GM21390 (cell line): ENCODE data around the gene RCAN1.
"Not testable (repeated sequence)": the region's sequence is repeated elsewhere in the genome, so short reads cannot be mapped to it uniquely, and the experiment has no call there.

Experiments used
- ATAC-seq: cut with Tn5 transposase; IDR thresholded peaks from one replicate; pipeline ENCODE4 v1.9.1; 2021; ENCODE audit not compliant: unreplicated experiment

RCAN1 gene

DNA sequence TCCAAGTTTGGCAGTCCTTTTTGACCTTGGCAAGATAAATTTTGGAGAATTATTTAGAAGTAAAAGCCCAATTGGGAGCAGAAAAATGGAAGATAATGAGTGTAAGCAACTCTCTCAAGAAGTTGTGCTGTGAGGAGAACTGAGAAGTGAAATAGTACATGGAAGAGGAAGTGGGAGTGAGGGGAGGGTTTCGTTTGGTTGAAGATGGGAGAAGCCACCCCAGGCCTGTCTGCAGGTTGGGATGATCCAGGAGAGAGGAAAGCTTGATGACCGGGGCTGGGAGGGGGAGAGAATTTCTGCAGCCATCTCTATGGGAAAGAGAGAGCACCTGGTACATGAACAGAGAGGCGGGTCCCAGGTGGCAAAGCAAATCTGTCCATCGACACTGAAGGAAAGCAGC, 8.6 kb upstream of the RCAN1 start:
- ATAC-seq, result no peak

DNA sequence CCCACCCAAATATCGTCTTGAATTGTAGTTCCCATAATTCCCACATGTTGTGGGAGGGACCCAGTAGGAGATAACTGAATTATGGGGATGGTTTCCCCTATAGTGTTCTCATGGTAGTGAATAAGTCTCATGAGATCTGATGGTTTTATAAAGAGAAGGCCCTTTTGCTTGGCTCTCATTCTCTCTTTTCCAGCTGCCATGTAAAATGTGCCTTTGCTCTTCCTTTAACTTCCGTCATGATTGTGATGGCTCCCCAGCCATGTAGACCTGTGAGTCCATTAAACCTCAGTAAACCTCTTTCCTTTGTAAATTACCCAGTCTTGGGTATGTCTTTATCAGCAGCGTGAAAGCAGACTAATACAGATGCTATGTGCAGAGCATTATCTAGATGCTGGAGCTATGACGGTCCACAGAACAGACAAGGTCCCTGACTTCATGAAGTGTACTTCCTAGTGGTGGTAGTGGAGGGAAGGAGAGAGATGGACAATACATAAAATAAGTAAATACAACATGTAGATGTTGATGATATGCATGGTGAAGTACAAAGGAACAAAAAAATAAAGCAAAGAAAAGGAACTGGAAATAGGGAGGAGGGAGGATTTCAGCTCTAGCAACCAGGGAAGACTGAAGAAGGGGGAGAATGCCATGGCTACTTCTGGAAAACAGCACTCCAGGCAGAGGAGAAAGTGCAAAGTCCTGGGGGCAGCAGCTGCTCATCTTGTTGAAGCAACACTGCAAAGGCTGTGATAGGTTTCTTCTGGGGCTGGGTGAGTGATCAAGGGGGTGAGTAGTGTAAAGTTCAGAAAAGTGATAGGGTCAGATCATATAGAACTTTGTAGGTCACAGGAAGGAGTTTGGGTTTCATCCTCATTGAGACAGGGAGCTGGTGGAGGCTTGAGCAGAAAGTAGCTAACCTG, 6.8 kb upstream of the RCAN1 start:
- ATAC-seq, result no peak

DNA sequence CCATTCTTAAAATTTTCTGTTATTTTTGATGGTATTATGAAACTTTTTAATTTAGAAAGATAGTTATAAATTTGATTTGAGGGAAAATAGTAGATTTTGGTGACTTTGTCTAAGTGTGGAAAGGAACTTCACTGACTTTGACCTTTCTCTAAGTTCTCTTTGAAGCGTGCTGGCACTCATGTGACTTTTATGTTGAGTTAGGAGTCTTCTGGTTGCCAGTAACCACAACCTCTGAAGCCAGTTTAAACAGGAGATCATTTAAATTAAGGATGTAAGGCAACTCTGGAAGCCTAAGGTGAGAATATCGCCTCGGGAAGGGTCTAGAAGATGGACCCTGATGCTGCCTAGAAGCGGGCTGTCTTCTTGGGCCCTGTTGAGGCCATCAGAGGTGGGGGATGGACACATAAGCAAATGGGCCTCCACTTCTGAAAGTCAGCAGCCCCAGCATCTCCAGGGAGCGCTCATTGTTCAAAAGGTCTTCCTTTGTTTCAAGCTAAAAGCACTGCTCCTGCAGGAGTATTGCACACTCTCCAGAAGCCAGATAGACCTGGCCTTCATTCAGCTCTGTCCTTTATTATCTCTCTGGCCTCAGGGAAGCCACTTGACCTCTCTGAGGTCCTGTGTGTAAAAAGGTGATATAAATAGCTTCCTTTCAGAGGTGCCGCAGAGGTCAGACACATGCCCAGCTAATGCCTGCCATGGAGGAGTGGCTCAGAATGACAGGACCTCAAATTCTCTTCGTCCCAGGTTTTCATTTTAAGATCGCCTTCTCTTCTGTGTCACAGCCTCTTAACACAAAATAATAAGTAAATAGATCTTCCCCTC, 5.1 kb upstream of the RCAN1 start:
- no peak for ATAC-seq

DNA sequence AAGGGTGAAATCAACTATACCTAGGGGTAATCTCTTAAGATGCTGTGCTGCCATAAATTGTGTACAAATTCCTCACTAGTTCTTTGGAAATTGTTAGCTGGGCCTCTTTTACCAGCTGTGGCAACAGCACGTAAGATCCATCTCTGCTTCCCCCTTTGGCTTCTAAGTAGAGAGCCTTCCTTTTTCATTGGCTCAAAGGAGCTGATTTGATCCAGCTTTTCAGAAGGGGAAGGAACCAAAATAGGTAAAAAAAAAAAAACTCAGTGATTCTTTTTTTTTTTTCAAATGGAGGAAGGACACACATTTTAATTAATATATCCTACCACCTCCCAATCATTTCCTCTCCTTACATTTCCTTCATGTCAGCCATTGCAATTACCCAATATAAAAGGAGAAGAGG, 4.0 kb upstream of the RCAN1 start:
- no peak for ATAC-seq

DNA sequence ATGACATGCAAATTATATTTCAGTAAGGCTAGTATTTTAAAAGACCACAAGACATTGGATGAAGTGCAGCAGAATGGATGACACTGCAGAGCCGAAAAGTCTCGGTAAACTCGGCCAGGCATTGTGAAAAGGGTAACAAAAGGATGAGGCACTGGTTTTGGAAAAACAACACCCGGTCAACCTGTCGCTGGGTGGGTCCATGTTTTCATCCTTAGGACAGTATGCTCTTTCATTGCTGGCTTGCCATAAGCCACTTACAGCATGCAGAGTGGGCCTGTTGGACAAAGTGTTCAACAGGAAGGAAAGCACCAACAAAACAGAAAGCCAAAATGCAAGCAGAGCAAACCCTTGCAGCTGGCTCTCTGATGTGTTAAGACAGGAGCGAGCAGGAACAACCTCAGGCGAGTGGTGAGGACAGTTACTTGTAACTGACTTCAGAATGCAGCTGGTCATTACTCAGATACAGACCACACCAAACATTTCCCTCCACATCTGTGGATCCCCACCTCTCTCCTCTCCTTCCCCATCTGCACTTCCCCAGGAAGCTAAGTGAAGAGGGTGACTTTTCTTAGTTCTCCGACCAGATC, 2.9 kb upstream of the RCAN1 start:
- no peak for ATAC-seq

DNA sequence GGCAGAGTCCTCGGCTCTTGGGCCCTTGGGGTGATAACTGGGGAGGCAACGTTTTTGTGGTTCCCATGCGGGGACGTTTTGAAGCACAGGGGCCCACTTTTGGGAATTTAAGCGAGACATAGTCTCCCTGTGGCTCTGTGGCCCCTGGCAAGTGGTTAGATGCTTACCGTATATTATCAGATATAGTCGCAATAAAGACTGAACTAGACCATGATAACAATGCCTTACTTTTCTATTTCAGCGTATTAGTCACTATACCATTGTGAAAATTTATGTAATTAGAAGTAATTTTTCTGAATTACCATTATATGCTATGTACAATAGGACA, 538 bp upstream of the RCAN1 start:
- ATAC-seq, result peak; percentile 9

DNA sequence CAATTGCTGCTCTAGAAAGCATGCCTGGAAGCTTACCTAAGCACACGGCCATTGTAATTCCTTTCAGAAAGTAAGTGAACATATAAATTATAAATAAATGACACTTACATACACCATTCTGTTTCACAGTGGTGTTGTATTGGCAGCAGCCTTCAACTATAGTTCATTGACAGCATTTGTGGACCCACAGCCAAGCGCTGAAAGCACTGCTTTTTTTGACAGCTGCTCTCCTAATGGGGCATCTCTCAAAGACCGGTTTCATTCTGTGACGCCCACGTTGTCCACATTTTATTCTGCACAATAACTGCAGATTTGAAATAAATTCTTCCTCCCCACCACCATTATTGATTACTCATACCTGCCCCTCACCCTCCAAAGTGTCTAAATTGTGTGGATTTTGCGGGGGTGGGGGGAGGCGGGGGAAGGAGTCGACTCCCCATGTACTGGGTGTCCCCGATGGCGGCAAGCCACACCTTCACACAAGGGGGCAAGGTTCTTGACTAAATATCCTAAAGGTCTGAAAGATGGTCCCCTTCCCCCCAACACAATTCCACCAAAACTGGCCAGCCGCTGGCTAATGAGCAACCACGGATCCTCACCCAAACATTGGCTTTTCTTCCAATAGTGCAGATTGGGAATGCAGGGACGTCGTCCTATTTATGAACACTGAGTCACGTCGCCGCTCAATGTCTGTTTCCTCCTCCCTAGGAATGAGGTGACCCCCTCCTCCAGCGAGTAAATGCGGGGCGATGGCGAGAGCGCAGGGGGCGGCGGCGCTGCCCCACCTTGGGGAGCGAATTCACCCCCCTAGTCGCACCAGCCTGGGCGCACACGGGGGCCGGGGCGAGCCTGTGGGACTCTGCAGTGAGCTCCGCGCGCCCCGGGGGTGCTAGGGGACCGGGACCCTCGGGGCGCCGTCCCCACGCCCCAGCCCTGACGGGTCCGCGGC, 960 bp downstream of the RCAN1 start:
- ATAC-seq, result no peak

DNA sequence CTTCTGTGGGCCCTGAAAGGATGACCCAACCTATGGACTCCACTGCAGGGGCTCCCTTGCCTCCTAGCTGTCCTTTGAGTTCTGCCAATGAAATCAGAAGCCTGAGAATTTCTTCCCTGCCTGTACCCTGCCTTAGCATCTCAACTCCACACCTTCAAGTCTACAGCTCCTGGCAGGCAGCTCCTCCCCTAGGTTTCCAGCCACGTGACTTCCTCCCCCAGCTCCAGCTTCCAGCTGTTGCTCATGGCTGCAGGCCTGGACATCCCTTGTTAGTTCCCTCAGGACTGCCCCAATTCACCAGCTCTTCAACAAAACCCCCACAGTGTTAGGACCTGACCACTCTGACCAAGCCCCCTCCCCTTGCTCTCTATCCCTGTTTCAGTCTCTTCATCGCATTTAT, 2.4 kb downstream of the RCAN1 start:
- no peak for ATAC-seq

DNA sequence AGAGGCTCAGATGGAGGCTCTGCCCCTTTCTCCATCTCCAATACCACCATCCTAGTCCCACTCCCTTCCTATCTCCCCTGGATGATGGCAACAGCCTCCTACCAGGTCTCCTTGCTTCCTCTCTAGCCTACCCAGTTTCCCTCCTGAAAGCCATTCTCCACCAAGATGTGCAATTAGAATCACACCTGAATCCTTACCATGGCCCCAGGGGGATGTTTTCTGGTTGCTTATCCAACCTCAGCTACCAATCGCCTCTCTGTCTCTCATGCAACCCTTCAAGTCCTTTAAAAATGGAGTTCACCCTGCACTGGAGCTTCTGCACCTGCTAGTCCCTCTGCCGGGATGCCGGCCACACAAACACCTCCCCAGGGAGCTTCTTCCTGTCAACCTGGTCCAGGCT, 2.9 kb downstream of the RCAN1 start:
- no peak for ATAC-seq

DNA sequence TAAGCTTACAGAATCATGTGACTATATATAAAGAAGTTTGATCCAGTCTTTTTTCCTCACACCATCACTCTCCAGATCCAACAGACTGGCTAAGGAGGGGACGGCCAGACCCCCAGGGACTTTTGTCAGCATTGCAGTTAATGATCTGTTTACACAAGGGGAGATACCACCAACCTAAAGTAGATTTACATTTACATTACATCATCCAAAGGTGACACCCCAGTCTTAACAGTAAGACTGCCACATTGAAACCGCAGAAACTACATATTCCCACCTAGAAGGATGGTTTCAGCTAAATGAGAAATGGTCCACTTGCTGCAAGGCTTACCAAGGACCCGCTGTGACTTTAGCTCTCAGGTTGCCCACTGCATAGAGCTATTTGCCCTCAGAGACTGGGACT, 3.4 kb downstream of the RCAN1 start:
- ATAC-seq, result no peak

DNA sequence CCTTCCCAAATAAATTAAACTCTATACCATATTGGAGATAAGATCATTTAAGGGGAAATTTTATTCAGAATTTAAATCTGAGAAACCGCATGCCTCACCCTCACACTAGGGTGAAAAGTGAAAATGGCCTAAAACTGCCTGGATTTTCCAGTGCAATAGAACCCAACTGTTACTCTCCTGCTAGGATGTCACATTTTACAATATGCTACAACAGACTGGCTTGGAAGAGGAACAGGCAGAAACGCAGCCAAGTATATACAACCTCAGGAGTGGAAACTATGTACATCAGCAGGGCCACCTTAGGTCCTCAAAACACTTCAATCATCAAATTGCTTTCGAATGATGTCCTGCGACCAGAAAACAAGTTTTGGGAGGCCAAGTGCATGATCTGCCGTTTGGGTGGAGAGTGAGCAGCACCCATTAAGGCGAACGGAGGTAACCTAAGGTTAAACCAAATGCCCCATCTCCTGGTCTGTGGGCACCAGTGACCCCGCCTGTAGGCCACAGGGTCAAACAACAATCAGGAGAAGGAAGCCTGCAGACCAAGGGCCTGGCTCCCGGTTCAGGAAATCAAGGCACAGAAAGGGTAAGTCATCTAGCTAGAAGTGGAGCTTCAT, 4.9 kb downstream of the RCAN1 start:
- ATAC-seq, result no peak

DNA sequence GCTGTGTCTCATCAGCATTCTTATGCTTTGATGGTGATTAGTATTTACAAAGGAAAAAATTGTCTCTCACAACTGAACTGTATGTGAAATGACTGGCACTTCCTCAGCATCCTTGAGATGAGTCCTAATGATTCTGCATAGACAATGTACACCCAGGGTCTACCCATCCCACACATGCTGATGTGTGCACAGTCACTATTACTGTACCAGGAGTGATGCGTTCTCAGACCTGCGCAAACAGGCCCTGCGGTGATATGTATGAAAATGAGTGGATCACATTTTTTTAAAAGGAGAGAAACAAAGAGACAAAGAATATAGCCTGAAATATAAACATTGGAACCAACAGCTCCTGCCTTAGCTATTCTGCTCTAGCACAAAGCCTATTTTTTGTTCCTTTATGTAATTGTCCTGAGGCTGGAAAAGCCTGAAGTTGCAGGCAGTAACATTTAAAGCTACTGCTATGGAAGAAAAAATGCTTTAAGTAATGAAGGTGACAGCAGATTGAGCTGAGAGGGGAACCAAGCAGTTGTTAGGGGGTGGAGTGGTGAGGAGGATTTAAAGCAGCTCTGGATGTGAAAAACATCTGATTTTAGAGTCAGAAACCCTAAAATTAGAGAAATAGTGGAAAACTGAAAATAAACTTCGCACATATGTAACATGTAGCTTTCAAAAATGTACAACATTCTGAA, 5.5 kb downstream of the RCAN1 start:
- no peak for ATAC-seq

DNA sequence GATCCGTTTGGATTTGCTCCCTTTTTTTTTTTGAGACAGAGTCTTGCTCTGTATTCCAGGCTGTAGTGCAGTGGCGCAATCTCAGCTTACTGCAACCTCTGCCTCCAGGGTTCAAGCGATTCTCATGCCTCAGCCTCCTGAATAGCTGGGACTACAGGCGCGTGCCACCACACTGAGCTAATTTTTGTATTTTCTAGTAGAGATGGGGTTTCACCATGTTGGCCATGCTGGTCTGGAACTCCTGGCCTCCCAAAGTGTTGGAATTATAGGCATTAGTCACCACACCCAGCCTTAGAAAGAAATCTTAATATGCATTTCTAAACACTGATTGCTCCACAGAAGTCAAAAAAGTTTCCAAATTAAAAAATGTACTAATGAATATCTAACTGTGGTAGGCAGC, 7.5 kb downstream of the RCAN1 start:
- not testable (repeated sequence) for ATAC-seq

DNA sequence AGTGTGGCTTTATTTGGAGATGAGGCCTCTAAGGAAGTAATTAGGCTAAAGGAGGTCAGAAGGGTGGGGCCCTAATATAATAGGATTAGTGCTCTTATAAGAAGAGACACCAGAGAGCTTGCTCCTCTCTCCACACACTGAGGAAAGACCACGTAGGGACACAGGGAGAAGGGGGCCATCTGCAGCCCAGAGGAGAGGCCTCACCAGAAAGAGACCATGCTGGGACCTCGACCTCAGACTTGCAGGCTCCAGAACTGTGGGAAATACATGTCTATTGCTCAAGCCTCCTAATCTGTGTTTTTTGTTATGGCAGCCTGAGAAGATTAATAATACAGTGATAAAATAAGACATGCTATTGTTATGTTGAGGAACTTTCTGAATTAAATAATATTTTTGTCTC, 8.3 kb downstream of the RCAN1 start:
- ATAC-seq, result no peak

DNA sequence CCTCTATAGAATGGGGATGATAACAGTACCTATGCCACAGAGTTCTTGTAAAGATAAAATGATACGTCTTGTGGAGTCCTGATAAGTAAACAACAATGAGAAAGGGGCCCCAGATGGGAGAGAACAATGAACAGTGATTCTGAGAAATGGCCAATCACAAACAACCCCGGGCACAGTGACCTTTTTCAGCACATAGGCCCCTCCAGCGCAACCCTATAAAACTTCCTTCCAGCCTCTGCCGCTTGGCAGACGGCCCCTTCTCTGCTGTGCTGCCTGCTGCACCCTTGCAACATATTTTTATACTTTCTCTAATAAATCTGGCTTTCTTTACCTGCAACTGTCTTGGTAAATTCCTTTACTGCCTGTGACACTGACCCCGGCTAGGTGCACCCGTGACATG, 8.9 kb downstream of the RCAN1 start:
- no peak for ATAC-seq

DNA sequence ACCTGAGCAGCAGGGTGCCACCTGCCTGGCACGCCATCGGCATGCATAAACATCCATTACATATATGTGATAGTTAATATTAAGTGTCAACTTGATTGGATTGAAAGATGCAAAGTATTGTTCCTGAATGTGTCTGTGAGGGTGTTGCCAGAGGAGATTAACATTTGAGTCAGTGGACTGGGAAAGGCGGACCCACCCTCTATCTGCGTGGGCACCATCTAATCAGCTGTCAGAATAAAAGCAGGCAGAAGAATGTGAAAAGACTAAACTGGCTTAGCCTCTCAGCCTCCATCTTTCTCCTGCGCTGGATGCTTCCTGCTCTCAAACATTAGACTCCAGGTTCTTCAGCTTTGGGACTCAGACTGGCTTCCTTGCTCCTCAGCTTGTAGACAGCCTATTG, 10.0 kb downstream of the RCAN1 start:
- ATAC-seq, result not testable (repeated sequence)

DNA sequence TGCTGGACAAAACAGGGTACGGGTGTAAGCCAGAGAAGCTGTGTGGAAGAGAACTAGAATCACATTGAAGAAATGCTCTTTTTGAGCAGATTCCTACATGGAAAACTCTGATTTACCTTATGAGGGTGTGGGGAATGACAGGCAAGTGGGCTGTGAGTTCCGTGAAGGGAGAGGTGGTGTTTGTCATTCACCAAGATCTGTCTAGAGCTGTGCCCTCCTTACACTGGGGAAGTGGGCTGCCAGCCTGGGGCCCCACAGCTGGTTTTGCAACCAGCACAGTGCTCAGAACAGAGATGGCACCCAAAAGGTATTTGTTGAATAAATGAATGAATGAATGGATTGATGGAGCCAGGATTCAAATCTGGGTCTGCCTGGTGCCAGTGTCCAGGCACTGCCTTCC, 10.4 kb downstream of the RCAN1 start:
- ATAC-seq, result no peak

DNA sequence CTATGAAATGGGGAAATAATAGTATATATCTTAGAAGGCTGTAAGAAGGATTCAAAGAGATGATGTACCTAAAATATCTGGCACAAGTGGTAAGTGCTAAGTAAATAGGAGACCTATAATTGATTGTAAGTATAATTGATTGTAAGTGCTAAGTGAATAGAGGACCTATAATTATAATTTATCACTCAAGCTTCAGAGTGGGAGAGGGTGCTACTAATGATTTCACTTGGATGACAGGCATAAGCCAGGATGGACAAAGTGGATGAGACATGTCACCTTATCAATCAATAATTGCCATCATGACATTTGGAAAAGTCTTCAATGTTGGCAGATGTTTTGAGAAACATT, 11.2 kb downstream of the RCAN1 start:
- ATAC-seq, result no peak

DNA sequence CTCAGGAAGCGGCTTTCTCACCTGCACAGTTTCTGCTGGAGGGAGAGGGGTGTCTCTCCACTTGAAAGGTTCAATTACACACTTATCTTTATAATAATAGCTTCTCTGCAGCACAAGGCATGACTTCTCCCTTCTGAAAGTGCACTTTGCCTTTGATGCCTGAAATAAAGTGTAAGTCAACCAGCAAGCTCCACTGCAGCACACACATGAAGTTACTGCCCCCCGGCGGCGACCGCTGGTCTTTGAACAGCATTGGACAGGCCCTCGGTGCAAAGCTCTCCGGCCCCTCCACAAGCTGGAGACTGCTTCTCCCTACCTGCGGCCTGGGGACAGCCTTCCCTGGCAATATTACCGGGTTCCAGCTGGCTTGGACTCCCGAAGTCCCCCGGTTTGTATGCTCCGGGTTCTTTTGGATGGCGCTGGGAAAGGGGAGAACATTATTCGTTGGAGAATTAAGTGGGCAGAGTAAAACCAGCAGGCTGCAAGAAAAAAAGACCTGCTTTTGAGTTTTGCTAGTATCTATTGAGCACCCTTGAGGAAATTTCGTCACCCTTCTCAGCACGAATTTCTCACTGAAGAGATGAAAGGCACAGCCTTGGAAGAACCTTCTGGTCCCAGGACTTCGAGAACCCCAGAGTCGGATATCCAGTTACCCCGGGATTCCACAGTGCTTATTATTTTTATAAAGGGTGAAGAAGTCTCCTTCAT, 11.8 kb downstream of the RCAN1 start:
- no peak for ATAC-seq
